ENCODE results near the gene NUDT4.

DNA sequence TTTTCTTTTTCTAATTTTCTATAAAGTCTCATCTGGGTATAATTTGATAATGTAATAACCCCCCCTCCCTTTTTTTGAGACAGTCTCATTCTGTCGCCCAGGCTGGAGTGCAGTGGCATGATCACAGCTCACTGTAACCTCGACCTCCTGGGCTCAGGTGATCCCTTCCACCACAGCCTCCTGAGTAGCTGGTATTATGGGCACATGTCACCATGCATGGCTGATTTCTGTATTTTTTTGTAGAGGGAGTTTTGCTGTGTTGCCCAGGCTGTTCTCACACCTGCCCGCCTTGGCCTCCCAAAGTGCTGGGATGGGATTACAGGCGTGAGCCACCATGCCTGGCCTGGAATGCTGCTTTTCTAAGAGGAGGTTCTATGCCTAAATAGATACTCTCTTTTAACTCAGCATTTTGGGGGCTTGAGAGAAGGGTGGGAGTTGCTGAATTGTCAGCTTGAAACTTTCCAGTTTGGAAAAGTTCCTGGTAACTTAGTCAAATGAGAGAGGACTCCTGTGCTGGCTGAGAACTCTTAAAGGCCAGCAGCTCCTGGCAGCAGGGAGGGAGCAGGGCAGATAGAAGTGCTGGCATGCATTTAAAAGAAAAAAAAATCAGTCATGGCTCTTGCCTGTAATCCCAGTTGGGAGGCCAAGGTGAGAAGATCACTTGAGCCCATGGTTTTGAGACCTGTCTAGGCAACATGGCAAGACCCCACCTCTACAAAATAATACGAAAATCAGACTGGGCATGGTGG, 13.0 kb downstream of the NUDT4 start:
- TF ChIP-seq, protein P1, sequence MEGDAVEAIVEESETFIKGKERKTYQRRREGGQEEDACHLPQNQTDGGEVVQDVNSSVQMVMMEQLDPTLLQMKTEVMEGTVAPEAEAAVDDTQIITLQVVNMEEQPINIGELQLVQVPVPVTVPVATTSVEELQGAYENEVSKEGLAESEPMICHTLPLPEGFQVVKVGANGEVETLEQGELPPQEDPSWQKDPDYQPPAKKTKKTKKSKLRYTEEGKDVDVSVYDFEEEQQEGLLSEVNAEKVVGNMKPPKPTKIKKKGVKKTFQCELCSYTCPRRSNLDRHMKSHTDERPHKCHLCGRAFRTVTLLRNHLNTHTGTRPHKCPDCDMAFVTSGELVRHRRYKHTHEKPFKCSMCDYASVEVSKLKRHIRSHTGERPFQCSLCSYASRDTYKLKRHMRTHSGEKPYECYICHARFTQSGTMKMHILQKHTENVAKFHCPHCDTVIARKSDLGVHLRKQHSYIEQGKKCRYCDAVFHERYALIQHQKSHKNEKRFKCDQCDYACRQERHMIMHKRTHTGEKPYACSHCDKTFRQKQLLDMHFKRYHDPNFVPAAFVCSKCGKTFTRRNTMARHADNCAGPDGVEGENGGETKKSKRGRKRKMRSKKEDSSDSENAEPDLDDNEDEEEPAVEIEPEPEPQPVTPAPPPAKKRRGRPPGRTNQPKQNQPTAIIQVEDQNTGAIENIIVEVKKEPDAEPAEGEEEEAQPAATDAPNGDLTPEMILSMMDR (IDR thresholded peaks at IDR 0.05) = no peak
- TF ChIP-seq POLR2AphosphoS5 (IDR thresholded peaks at IDR 0.05; ENCODE audit: insufficient read depth in 1 of 2, low read depth in 1 of 2) (no peak), POLR2A (IDR thresholded peaks at IDR 0.05) (no peak)

All from vagina (tissue), 2 donors.